Mesenchymal stem cell (in vitro differentiated cells and primary cell): ENCODE data around the gene CCDC71L.

Source experiments
- DNase-seq: peaks from one replicate; pipeline ENCODE4 v3.0.0-alpha.2; 2013
- H2AFZ ChIP-seq: one replicate; pipeline ENCODE4 v1.6.1; 2013; ENCODE audit warnings: low read depth, mild to moderate bottlenecking, control low read depth, inconsistent platforms, low read length, moderate library complexity
- H2AK5ac ChIP-seq: 2 replicates; pipeline ENCODE4 v1.6.1; 2013; ENCODE audit warnings: low read length, moderate library complexity, mild to moderate bottlenecking, inconsistent platforms; ENCODE audit not compliant: severe bottlenecking
- H2BK120ac ChIP-seq: one replicate; pipeline ENCODE4 v1.6.1; 2013; ENCODE audit warnings: low read depth, mild to moderate bottlenecking, inconsistent platforms, low read length, moderate library complexity
- H2BK12ac ChIP-seq, 2 experiments: one replicate each; pipeline ENCODE4 v1.6.1; 2013; ENCODE audit warnings: inconsistent platforms in 2 of 2, low read length in 2 of 2, mild to moderate bottlenecking in 2 of 2, moderate library complexity in 2 of 2, control low read depth in 1 of 2
- H2BK15ac ChIP-seq: one replicate; pipeline ENCODE4 v1.6.1; 2013; ENCODE audit warnings: mild to moderate bottlenecking, low read depth, inconsistent platforms; ENCODE audit not compliant: poor library complexity, severe bottlenecking
- H2BK5ac ChIP-seq: 2 replicates; pipeline ENCODE4 v1.6.1; 2013; ENCODE audit warnings: low read depth, mild to moderate bottlenecking, low read length, control low read depth, inconsistent platforms; ENCODE audit not compliant: poor library complexity, severe bottlenecking
- H3K14ac ChIP-seq, 2 experiments: one replicate each; pipeline ENCODE4 v1.6.1; 2013; ENCODE audit warnings: inconsistent platforms in 2 of 2, low read length in 2 of 2, control low read depth in 1 of 2, mild to moderate bottlenecking in 1 of 2, moderate library complexity in 1 of 2
- H3K18ac ChIP-seq, 2 experiments: one replicate each; pipeline ENCODE4 v1.6.1; 2013; ENCODE audit warnings: inconsistent platforms in 2 of 2, low read length in 2 of 2, control low read depth in 1 of 2, low read depth in 1 of 2, mild to moderate bottlenecking in 1 of 2
- H3K23ac ChIP-seq, 2 experiments: one replicate each; pipeline ENCODE4 v1.6.1; 2013; ENCODE audit warnings: inconsistent platforms in 2 of 2, low read length in 2 of 2, mild to moderate bottlenecking in 2 of 2, moderate library complexity in 2 of 2, control low read depth in 1 of 2
- H3K27ac ChIP-seq: 2 replicates; pipeline ENCODE4 v1.5.1; 2013; ENCODE audit warnings: mild to moderate bottlenecking, moderate library complexity, low read length, control low read depth, inconsistent platforms; ENCODE audit not compliant: poor library complexity, severe bottlenecking
- H3K27me3 ChIP-seq, 2 experiments: 2 replicates each; pipeline versions ENCODE4 v1.6.1 to v1.7.0; 2013; ENCODE audit warnings: low read length in 2 of 2, mild to moderate bottlenecking in 2 of 2, moderate library complexity in 2 of 2, control low read depth in 1 of 2, inconsistent platforms in 1 of 2; ENCODE audit not compliant: control insufficient read depth in 1 of 2, insufficient read depth in 1 of 2
- H3K36me3 ChIP-seq, 2 experiments: 2 replicates each; pipeline versions ENCODE4 v1.6.1 to v1.7.0; 2013; ENCODE audit warnings: low read length in 2 of 2, control low read depth in 1 of 2, inconsistent platforms in 1 of 2, low read depth in 1 of 2, mild to moderate bottlenecking in 1 of 2; ENCODE audit not compliant: insufficient read depth in 2 of 2, control insufficient read depth in 1 of 2
- H3K4ac ChIP-seq, 2 experiments: one replicate each; pipeline ENCODE4 v1.6.1; 2013; ENCODE audit warnings: inconsistent platforms in 2 of 2, low read length in 2 of 2, mild to moderate bottlenecking in 2 of 2, moderate library complexity in 2 of 2, control low read depth in 1 of 2, low read depth in 1 of 2
- H3K4me1 ChIP-seq: 2 replicates; pipeline ENCODE4 v1.6.1; 2013; ENCODE audit warnings: low read depth, low read length, control low read depth; ENCODE audit not compliant: control insufficient read depth, insufficient read depth
- H3K4me2 ChIP-seq: 2 replicates; pipeline ENCODE4 v1.6.1; 2013; ENCODE audit warnings: low read length, mild to moderate bottlenecking, inconsistent platforms; ENCODE audit not compliant: poor library complexity, severe bottlenecking
- H3K4me3 ChIP-seq, 2 experiments: 2 replicates each; pipeline versions ENCODE4 v1.5.1 to v1.7.0; 2013; ENCODE audit warnings: low read length in 2 of 2, mild to moderate bottlenecking in 2 of 2, control low read depth in 1 of 2, low read depth in 1 of 2; ENCODE audit not compliant: insufficient read depth in 1 of 2
- H3K79me1 ChIP-seq: replicated peaks from 2 replicates; pipeline ENCODE4 v1.6.1; 2013; ENCODE audit warnings: mild to moderate bottlenecking, control low read depth, low read length, inconsistent platforms; ENCODE audit not compliant: poor library complexity, severe bottlenecking
- H3K9ac ChIP-seq: 2 replicates; pipeline ENCODE4 v1.7.0; 2013; ENCODE audit warnings: mild to moderate bottlenecking, low read length, moderate library complexity
- H3K9me3 ChIP-seq: 2 replicates; pipeline ENCODE4 v1.7.0; 2013; ENCODE audit warnings: mild to moderate bottlenecking, low read length; ENCODE audit not compliant: control insufficient read depth
- H4K8ac ChIP-seq: one replicate; pipeline ENCODE4 v1.6.1; 2013; ENCODE audit warnings: inconsistent platforms, mild to moderate bottlenecking, low read length, moderate library complexity
- H4K91ac ChIP-seq: one replicate; pipeline ENCODE4 v1.6.1; 2013; ENCODE audit warnings: mild to moderate bottlenecking, low read length, inconsistent platforms
- WGBS: methylation state at CpG from one replicate; pipeline ENCODE4 v1.1.7; 2013; ENCODE audit warnings: mixed read lengths; 5-methylcytosine and 5-hydroxymethylcytosine counted together

The CCDC71L gene

GRCh38 chr7:106658316-106659165 is 2.4 kb downstream of the CCDC71L start:
- no peak overlapping the region for H4K8ac ChIP-seq
- H3K9ac ChIP-seq, result peak overlapping the region; percentile 95
- H3K27ac ChIP-seq, result no peak overlapping the region
- DNase-seq, result no peak
- no peak overlapping the region for H3K18ac ChIP-seq
- no peak overlapping the region for H2AK5ac ChIP-seq
- no peaks in the 10 kb centered on the region for H3K9me3 ChIP-seq
- no peak overlapping the region for H2BK12ac ChIP-seq
- no peak overlapping the region for H3K23ac ChIP-seq
- H3K27me3 ChIP-seq, result no peaks in the 10 kb centered on the region
- peak overlapping the region in 1 of 2 experiments; percentile 82 for H3K4me3 ChIP-seq
- no peak overlapping the region for H3K4ac ChIP-seq
- H3K79me1 ChIP-seq, result peaks cover 3% of the 10 kb centered on the region
- H4K91ac ChIP-seq, result no peak overlapping the region
- H2AFZ ChIP-seq, result no peak overlapping the region
- peaks cover 0 to 14% of the 10 kb centered on the region in 2 experiments for H3K36me3 ChIP-seq
- no peak overlapping the region for H3K14ac ChIP-seq
- H2BK15ac ChIP-seq, result no peak overlapping the region
- H2BK120ac ChIP-seq, result no peak overlapping the region
- WGBS, result 97% methylated on average over 3 of the region's 6 CpGs
- H2BK5ac ChIP-seq, result no peak overlapping the region
- no peaks in the 10 kb centered on the region for H3K4me1 ChIP-seq
- peak overlapping the region; percentile 34 for H3K4me2 ChIP-seq

GRCh38 chr7:106657085-106657991 is 3.6 kb downstream of the CCDC71L start:
- peak; percentile 48 for DNase-seq
- no peak overlapping the region for H2AK5ac ChIP-seq
- H3K9ac ChIP-seq, result peak overlapping the region; percentile 95
- no peak overlapping the region for H3K14ac ChIP-seq
- no peaks in the 10 kb centered on the region for H3K4me1 ChIP-seq
- no peak overlapping the region for H2AFZ ChIP-seq
- H4K8ac ChIP-seq, result no peak overlapping the region
- H4K91ac ChIP-seq, result no peak overlapping the region
- H3K4ac ChIP-seq, result no peak overlapping the region
- no peak overlapping the region for H3K27ac ChIP-seq
- no peak overlapping the region for H3K4me2 ChIP-seq
- H3K9me3 ChIP-seq, result no peaks in the 10 kb centered on the region
- peak overlapping the region in 1 of 2 experiments; percentile 82 for H3K4me3 ChIP-seq
- 100% methylated on average over 2 of the region's 5 CpGs for WGBS
- H2BK120ac ChIP-seq, result no peak overlapping the region
- peaks cover 3% of the 10 kb centered on the region for H3K79me1 ChIP-seq
- peaks cover 0 to 14% of the 10 kb centered on the region in 2 experiments for H3K36me3 ChIP-seq
- no peak overlapping the region for H2BK5ac ChIP-seq
- H2BK12ac ChIP-seq, result no peak overlapping the region
- H3K27me3 ChIP-seq, result no peaks in the 10 kb centered on the region
- H3K23ac ChIP-seq, result no peak overlapping the region
- no peak overlapping the region for H2BK15ac ChIP-seq
- H3K18ac ChIP-seq, result no peak overlapping the region

- no peak overlapping the region for H3K4me3 ChIP-seq
- H3K9ac ChIP-seq, result no peak overlapping the region
- no peak overlapping the region for H2BK15ac ChIP-seq
- peaks cover 3% of the 10 kb centered on the region for H3K79me1 ChIP-seq
- WGBS, result 97% methylated on average over 5 of the region's 5 CpGs
- no peak overlapping the region for H2AK5ac ChIP-seq
- no peak overlapping the region for H2BK5ac ChIP-seq
- H3K4ac ChIP-seq, result no peak overlapping the region
- H3K36me3 ChIP-seq, result peaks cover 0 to 14% of the 10 kb centered on the region in 2 experiments
- H3K27ac ChIP-seq, result no peak overlapping the region
- H4K8ac ChIP-seq, result no peak overlapping the region
- no peak overlapping the region for H2AFZ ChIP-seq
- H3K4me1 ChIP-seq, result no peaks in the 10 kb centered on the region
- H3K14ac ChIP-seq, result no peak overlapping the region
- no peak overlapping the region for H3K4me2 ChIP-seq
- H3K9me3 ChIP-seq, result no peaks in the 10 kb centered on the region
- no peak overlapping the region for H4K91ac ChIP-seq
- DNase-seq, result no peak
- no peak overlapping the region for H2BK120ac ChIP-seq
- H3K18ac ChIP-seq, result no peak overlapping the region
- H3K27me3 ChIP-seq, result no peaks in the 10 kb centered on the region
- H2BK12ac ChIP-seq, result no peak overlapping the region
- no peak overlapping the region for H3K23ac ChIP-seq
These were observed 5.1 kb downstream of the CCDC71L start for GRCh38 chr7:106655703-106656498.
